MCF 10A (cell line): Measurements from ENCODE around the gene CASTOR2. TPM values are rescaled to one million over a fixed set of nuclear protein-coding genes. Genes with fewer than 3 reads are reported as not detected.

Experiments used
- BruUV-seq: library from RNA; stranded (reverse); fragments of 400-500 nt; replicated peaks from 2 replicates; lab custom pipeline; 2021; lab: Mats Ljungman, UMichigan
- CTCF ChIA-PET: fragments of 300-600 bp; sonication (Branson Sonifier 250); formaldehyde crosslinking; extraction: SDS; loops from one replicate; lab custom pipeline; 2021; ENCODE audit warnings: antibody characterized with exemption, inconsistent platforms; lab: Yijun Ruan, JAX
- POLR2A ChIA-PET: fragments of 300-600, 350-650 bp; sonication (Branson Sonifier 250); formaldehyde crosslinking; extraction: SDS; loops from one replicate; lab custom pipeline; 2020; ENCODE audit warnings: antibody characterized with exemption, inconsistent platforms; lab: Yijun Ruan, JAX
- DNase-seq: peaks from one replicate; pipeline ENCODE4 v3.0.0-alpha.2; 2018; ENCODE audit not compliant: unreplicated experiment
- H3K27ac Mint-ChIP-seq: one replicate; pipeline ENCODE4 v1.8.0; 2022; ENCODE audit warnings: mild to moderate bottlenecking, low read depth, mixed read lengths; ENCODE audit not compliant: unreplicated experiment
- H3K27me3 Mint-ChIP-seq: one replicate; pipeline ENCODE4 v1.8.0; 2022; ENCODE audit warnings: mixed read lengths; ENCODE audit not compliant: insufficient read depth, unreplicated experiment
- H3K36me3 Mint-ChIP-seq: one replicate; pipeline ENCODE4 v1.8.0; 2022; ENCODE audit warnings: mild to moderate bottlenecking, moderate library complexity, mixed read lengths; ENCODE audit not compliant: insufficient read depth, unreplicated experiment
- H3K4me1 Mint-ChIP-seq: one replicate; pipeline ENCODE4 v1.8.0; 2022; ENCODE audit warnings: mixed read lengths; ENCODE audit not compliant: insufficient read depth, unreplicated experiment
- H3K4me3 Mint-ChIP-seq: one replicate; pipeline ENCODE4 v1.8.0; 2022; ENCODE audit warnings: mild to moderate bottlenecking, moderate library complexity, mixed read lengths; ENCODE audit not compliant: unreplicated experiment
- H3K9me3 Mint-ChIP-seq: one replicate; pipeline ENCODE4 v1.8.0; 2022; ENCODE audit warnings: mixed read lengths; ENCODE audit not compliant: unreplicated experiment
- intact Hi-C: fragments of 100-400 bp; cut with micrococcal nuclease; formaldehyde crosslinking; loops from 2 replicates; pipeline ENCODE4 v1.14.1; 2022
- total RNA-seq: library from RNA; stranded (reverse); gene quantifications from 2 replicates; pipeline ENCODE4 v1.2.3, GENCODE V29; 2022
- TF ChIP-seq, protein P1 (sequence below): fragments of 200-600 bp; IDR thresholded peaks from one replicate; pipeline ENCODE4 v1.8.0; 2022; ENCODE audit warnings: antibody characterized with exemption, mild to moderate bottlenecking; ENCODE audit not compliant: unreplicated experiment

CASTOR2 gene
- total RNA-seq, 1 experiment from 2014 or later, result 2.2 TPM

DNA sequence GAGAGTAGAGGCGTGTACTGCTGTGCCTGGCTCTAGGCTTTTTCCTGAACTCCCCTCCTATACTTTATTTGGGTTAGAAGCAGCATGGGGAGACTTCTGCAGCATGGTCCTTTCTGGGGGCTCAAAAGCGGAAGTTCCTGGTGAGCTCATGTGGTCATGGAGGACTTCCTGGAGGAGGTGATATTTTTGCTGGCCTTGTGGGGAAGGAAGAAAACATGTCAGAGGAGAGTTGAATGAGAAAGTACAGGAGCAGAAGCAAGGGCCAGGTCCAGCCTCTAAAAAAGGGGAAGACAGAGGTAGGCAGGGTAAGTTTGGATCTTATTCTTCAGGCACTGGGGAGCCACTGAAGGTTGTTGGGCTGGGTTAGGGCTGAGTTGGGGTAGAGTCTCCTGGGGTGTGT is 45.5 kb downstream of the CASTOR2 start:
- H3K4me3 Mint-ChIP-seq, result no peak overlapping the region
- no TSS peak for BruUV-seq
- no peaks in the 10 kb centered on the region for H3K4me1 Mint-ChIP-seq
- H3K36me3 Mint-ChIP-seq, result no peaks in the 10 kb centered on the region
- TF ChIP-seq, protein P1, sequence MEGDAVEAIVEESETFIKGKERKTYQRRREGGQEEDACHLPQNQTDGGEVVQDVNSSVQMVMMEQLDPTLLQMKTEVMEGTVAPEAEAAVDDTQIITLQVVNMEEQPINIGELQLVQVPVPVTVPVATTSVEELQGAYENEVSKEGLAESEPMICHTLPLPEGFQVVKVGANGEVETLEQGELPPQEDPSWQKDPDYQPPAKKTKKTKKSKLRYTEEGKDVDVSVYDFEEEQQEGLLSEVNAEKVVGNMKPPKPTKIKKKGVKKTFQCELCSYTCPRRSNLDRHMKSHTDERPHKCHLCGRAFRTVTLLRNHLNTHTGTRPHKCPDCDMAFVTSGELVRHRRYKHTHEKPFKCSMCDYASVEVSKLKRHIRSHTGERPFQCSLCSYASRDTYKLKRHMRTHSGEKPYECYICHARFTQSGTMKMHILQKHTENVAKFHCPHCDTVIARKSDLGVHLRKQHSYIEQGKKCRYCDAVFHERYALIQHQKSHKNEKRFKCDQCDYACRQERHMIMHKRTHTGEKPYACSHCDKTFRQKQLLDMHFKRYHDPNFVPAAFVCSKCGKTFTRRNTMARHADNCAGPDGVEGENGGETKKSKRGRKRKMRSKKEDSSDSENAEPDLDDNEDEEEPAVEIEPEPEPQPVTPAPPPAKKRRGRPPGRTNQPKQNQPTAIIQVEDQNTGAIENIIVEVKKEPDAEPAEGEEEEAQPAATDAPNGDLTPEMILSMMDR, result no peak
- CTCF ChIA-PET, result no interaction called here
- intact Hi-C loops, result no loop called here
- POLR2A ChIA-PET, result no interaction called here
- H3K9me3 Mint-ChIP-seq, result no peaks in the 10 kb centered on the region
- no peak overlapping the region for H3K27ac Mint-ChIP-seq
- H3K27me3 Mint-ChIP-seq, result no peaks in the 10 kb centered on the region
- DNase-seq, result no peak

DNA sequence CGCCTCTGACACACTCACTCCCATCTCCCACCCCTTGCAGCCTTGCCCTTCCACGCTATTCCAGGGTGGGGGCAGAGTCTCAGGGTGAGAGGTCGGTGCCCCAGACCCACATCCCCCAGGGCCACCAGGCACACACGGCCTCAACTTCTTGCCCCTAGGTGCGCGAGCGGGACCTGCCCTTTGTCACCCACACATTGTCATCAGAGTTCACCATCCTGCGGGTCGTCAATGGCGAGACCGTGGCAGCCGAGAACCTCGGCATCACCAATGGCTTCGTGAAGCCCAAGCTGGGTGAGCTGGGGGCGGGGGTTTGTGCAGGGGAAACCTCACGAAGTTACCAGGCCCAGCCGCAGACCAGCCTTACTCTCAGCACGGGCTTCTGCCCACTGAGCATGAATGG is 53.3 kb downstream of the CASTOR2 start:
- ChIA-PET POLR2A (interaction anchor here (0.7 kb wide), 1 partner anchor 12 kb away, joined by 3 read pairs; no protein-coding TSS in a partner anchor), CTCF (no interaction called here)
- no peaks in the 10 kb centered on the region for H3K9me3 Mint-ChIP-seq
- H3K27ac Mint-ChIP-seq, result no peak overlapping the region
- intact Hi-C loops, result no loop called here
- peaks cover under 1% of the 10 kb centered on the region for H3K36me3 Mint-ChIP-seq
- H3K4me3 Mint-ChIP-seq, result no peak overlapping the region
- no peak for DNase-seq
- H3K27me3 Mint-ChIP-seq, result no peaks in the 10 kb centered on the region
- BruUV-seq, result no TSS peak
- no peaks in the 10 kb centered on the region for H3K4me1 Mint-ChIP-seq
- TF ChIP-seq, protein P1, result no peak

DNA sequence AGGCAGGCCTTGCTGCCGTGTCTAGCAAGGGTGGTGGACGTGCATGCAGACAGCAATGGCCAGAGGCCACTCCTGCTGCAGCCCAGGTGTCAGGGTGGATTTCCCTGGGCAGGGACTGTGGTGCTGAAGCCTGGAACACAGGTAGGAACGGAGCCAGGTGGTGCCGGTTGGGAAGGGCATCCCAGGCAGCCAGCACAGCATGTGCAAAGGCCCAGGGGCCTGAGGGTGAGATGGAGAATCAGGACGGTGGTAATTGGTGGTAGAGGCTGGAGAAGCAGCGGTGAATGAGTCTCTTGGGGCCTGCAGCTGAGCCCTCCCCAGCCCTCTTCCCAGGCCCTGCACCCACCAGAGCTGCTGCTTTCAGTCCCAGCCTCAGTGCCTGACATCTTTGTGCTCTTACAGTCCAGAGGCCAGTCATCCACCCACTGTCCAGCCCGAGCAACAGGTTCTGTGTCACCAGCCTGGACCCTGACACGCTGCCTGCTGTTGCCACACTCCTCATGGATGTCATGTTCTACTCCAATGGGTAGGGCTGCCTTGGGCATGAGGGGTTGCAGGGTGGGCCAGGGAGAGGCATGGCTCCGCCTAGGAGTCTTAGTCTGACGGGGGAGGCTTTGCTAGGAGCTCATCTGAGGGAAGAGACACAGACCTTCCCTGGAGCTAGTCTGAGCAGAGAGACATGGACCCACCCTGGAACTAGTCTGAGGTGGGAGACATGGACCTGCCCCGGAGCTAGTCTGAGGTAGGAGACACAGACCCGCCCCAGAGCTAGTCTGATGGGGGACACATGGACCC is 54.3 kb downstream of the CASTOR2 start:
- no TSS peak for BruUV-seq
- no peak for DNase-seq
- no peaks in the 10 kb centered on the region for H3K4me1 Mint-ChIP-seq
- intact Hi-C loops, result no loop called here
- ChIA-PET POLR2A (no interaction called here), CTCF (no interaction called here)
- TF ChIP-seq, protein P1, result no peak
- H3K27ac Mint-ChIP-seq, result no peak overlapping the region
- no peak overlapping the region for H3K4me3 Mint-ChIP-seq
- peaks cover 7% of the 10 kb centered on the region for H3K36me3 Mint-ChIP-seq
- H3K9me3 Mint-ChIP-seq, result no peaks in the 10 kb centered on the region
- no peaks in the 10 kb centered on the region for H3K27me3 Mint-ChIP-seq

DNA sequence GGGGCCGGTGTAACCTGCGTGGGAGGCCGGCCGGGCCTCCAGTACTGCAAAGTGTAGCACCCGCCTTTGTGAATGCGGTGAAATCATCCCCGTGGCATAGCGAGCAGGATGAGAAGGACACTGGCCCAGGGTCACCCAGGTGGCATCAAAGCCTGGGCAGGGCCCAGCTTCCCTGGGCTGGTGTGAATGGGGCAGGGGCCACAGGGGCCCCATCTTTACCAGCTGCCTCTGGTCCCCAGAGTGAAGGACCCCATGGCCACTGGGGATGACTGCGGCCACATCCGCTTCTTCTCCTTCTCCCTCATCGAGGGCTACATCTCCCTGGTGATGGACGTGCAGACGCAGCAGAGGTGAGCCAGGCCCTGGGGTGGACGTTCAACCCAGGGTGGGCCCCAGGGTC is 55.3 kb downstream of the CASTOR2 start:
- Mint-ChIP-seq H3K4me1 (no peaks in the 10 kb centered on the region), H3K27me3 (no peaks in the 10 kb centered on the region), H3K27ac (no peak overlapping the region), H3K4me3 (no peak overlapping the region), H3K9me3 (no peaks in the 10 kb centered on the region), H3K36me3 (peaks cover 7% of the 10 kb centered on the region)
- no TSS peak for BruUV-seq
- ChIA-PET CTCF (no interaction called here), POLR2A (no interaction called here)
- intact Hi-C loops, result no loop called here
- TF ChIP-seq, protein P1, result no peak
- DNase-seq, result no peak
